Measurements from ENCODE around the gene UBE2S.
"Not testable (repeated sequence)": the region's sequence is repeated elsewhere in the genome, so short reads cannot be mapped to it uniquely, and the experiment has no call there.

UBE2S gene

GRCh38 chr19:55419624-55420236 is 12.1 kb upstream of the UBE2S start:
- Histone ChIP-seq H3K9ac (no peak overlapping the region), H3K4me2 (no peak overlapping the region), H3K79me2 (ENCODE audit: insufficient read depth, low read depth) (no peaks in the 10 kb centered on the region), H3K4me3 (IDR thresholded peaks at IDR 0.05; ENCODE audit: insufficient read depth, low read depth, low read length) (no peak overlapping the region), H4K20me1 (ENCODE audit: insufficient read depth) (no peaks in the 10 kb centered on the region), H3K36me3 (ENCODE audit: insufficient read depth) (no peaks in the 10 kb centered on the region), H2AFZ (ENCODE audit: low read depth) (no peak overlapping the region), H3K4me1 (ENCODE audit: low read depth, poor library complexity, severe bottlenecking) (no peaks in the 10 kb centered on the region), H3K27ac (no peak overlapping the region), H3K27me3 (ENCODE audit: insufficient read depth, low read depth) (peaks cover 72% of the 10 kb centered on the region)
- TF ChIP-seq, protein P1, sequence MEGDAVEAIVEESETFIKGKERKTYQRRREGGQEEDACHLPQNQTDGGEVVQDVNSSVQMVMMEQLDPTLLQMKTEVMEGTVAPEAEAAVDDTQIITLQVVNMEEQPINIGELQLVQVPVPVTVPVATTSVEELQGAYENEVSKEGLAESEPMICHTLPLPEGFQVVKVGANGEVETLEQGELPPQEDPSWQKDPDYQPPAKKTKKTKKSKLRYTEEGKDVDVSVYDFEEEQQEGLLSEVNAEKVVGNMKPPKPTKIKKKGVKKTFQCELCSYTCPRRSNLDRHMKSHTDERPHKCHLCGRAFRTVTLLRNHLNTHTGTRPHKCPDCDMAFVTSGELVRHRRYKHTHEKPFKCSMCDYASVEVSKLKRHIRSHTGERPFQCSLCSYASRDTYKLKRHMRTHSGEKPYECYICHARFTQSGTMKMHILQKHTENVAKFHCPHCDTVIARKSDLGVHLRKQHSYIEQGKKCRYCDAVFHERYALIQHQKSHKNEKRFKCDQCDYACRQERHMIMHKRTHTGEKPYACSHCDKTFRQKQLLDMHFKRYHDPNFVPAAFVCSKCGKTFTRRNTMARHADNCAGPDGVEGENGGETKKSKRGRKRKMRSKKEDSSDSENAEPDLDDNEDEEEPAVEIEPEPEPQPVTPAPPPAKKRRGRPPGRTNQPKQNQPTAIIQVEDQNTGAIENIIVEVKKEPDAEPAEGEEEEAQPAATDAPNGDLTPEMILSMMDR (conservative IDR thresholded peaks at IDR 0.05; ENCODE audit: low read depth, low read length) = no peak

GRCh38 chr19:55419103-55419502 is 11.5 kb upstream of the UBE2S start:
- peaks cover 72% of the 10 kb centered on the region for H3K27me3 ChIP-seq (ENCODE audit: insufficient read depth, low read depth)
- H3K36me3 ChIP-seq (ENCODE audit: insufficient read depth) = no peaks in the 10 kb centered on the region
- no peak overlapping the region for H3K9ac ChIP-seq
- H2AFZ ChIP-seq (ENCODE audit: low read depth) = no peak overlapping the region
- H3K4me1 ChIP-seq (ENCODE audit: low read depth, poor library complexity, severe bottlenecking) = no peaks in the 10 kb centered on the region
- no peak overlapping the region for H3K27ac ChIP-seq
- no peaks in the 10 kb centered on the region for H4K20me1 ChIP-seq (ENCODE audit: insufficient read depth)
- TF ChIP-seq, protein P1 (conservative IDR thresholded peaks at IDR 0.05; ENCODE audit: low read depth, low read length) = no peak
- H3K4me3 ChIP-seq (IDR thresholded peaks at IDR 0.05; ENCODE audit: insufficient read depth, low read depth, low read length) = no peak overlapping the region
- H3K79me2 ChIP-seq (ENCODE audit: insufficient read depth, low read depth) = no peaks in the 10 kb centered on the region
- H3K4me2 ChIP-seq = no peak overlapping the region

GRCh38 chr19:55418185-55418584 is 10.6 kb upstream of the UBE2S start:
- no peaks in the 10 kb centered on the region for H3K4me1 ChIP-seq (ENCODE audit: low read depth, poor library complexity, severe bottlenecking)
- no peak overlapping the region for H3K4me2 ChIP-seq
- no peaks in the 10 kb centered on the region for H3K79me2 ChIP-seq (ENCODE audit: insufficient read depth, low read depth)
- H3K36me3 ChIP-seq (ENCODE audit: insufficient read depth) = no peaks in the 10 kb centered on the region
- no peak overlapping the region for H3K9ac ChIP-seq
- no peak overlapping the region for H3K27ac ChIP-seq
- no peak overlapping the region for H3K4me3 ChIP-seq (IDR thresholded peaks at IDR 0.05; ENCODE audit: insufficient read depth, low read depth, low read length)
- TF ChIP-seq, protein P1 (conservative IDR thresholded peaks at IDR 0.05; ENCODE audit: low read depth, low read length) = peak; percentile 92
- H2AFZ ChIP-seq (ENCODE audit: low read depth) = no peak overlapping the region
- peaks cover 64% of the 10 kb centered on the region for H3K27me3 ChIP-seq (ENCODE audit: insufficient read depth, low read depth)
- H4K20me1 ChIP-seq (ENCODE audit: insufficient read depth) = no peaks in the 10 kb centered on the region

- peaks cover 14% of the 10 kb centered on the region for H3K27me3 ChIP-seq (ENCODE audit: insufficient read depth, low read depth)
- no peak overlapping the region for H3K4me3 ChIP-seq (IDR thresholded peaks at IDR 0.05; ENCODE audit: insufficient read depth, low read depth, low read length)
- H3K4me2 ChIP-seq = no peak overlapping the region
- peaks cover 10% of the 10 kb centered on the region; the same call in 1 of the 2 replicates for H3K36me3 ChIP-seq (ENCODE audit: insufficient read depth)
- no peak overlapping the region for H3K27ac ChIP-seq
- H4K20me1 ChIP-seq (ENCODE audit: insufficient read depth) = peaks cover 4% of the 10 kb centered on the region; the same call in 1 of the 2 replicates
- TF ChIP-seq, protein P1 (conservative IDR thresholded peaks at IDR 0.05; ENCODE audit: low read depth, low read length) = no peak
- peaks cover 24% of the 10 kb centered on the region for H3K79me2 ChIP-seq (ENCODE audit: insufficient read depth, low read depth)
- no peak overlapping the region for H3K9ac ChIP-seq
- peaks cover 24% of the 10 kb centered on the region for H3K4me1 ChIP-seq (ENCODE audit: low read depth, poor library complexity, severe bottlenecking)
- H2AFZ ChIP-seq (ENCODE audit: low read depth) = no peak overlapping the region
Observed at GRCh38 chr19:55410168-55410567, 2.6 kb upstream of the UBE2S start.

DNA sequence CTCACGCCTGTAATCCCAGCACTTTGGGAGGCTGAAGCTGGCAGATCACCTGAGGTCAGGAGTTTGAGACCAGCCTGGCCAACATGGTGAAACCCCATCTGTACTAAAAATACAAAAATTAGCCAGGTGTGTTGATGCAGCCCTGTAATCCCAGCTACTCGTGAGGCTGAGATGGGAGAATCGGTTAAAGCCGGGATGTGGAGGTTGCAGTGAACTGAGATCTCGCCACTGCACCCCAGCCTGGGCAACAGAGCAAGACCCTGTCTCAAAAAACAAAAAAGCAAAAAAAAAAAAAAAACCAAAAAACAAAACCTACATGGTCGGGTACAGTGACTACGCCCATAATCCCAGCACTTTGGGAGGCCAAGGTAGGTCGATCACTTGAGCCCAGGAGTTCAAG is 1.6 kb upstream of the UBE2S start:
- H3K27ac ChIP-seq; H3K4me2 ChIP-seq; H4K20me1 ChIP-seq (ENCODE audit: insufficient read depth); H3K4me3 ChIP-seq (IDR thresholded peaks at IDR 0.05; ENCODE audit: insufficient read depth, low read depth, low read length); H2AFZ ChIP-seq (ENCODE audit: low read depth); H3K36me3 ChIP-seq (ENCODE audit: insufficient read depth); H3K9ac ChIP-seq; H3K27me3 ChIP-seq (ENCODE audit: insufficient read depth, low read depth): not testable (repeated sequence)
- peaks cover 34% of the 10 kb centered on the region for H3K79me2 ChIP-seq (ENCODE audit: insufficient read depth, low read depth)
- H3K4me1 ChIP-seq (ENCODE audit: low read depth, poor library complexity, severe bottlenecking) = peaks cover 24% of the 10 kb centered on the region

Measured in KMS-11 (cell line).